Heart left ventricle (tissue), 13 donors: ENCODE data around the gene TINCR.

Experiments used
- POLR2A ChIP-seq, 2 donors: fragments of 450-650 bp; IDR thresholded peaks; one replicate each; pipeline ENCODE4 v1.6.1; 2017; ENCODE audit warnings: antibody characterized with exemption in 2 of 2, mild to moderate bottlenecking in 2 of 2, moderate library complexity in 2 of 2
- TF ChIP-seq, protein P1 (sequence below), 12 donors: fragments of 200-600 bp; sonication (generic) in 4 of 12; IDR thresholded peaks; one replicate each; pipeline versions ENCODE4 v1.5.0 to v1.8.0; 2018 to 2022; ENCODE audit warnings: antibody characterized with exemption in 12 of 12, mild to moderate bottlenecking in 5 of 12
- donor health status: ischemic (EF 13 %, LVEDD 7.1; RV severe dilation, severe dysfunction).
- donor health status: DM: no; HTN: yes; CAD: no.
- donor health status: DM: no; HTN: no; CAD: no.
- donor health status: ischemic (EF 25% LVEDD 6.9; RV normal size, moderate dysfunction).
- donor health status: ischemic (EF 25% LVEDD 5.7; RV mildly dilated, moderate dysfunction).
- donor health status: ischemic (EF 35%, LVEDD 5.7; RV mildly dilated, moderate dysfunction).
- donor health status: nonischemic (EF 11% LVEDD 7.7; RV severe dilation, severe dysfunction).
- donor health status: DM: yes; HTN: yes; CAD: no.
- donor health status: PGD.
- donor health status: ischemic (EF 29% LVEDD 5.4; RV normal size, mild dysfunction).
- donor health status: nonischemic (EF 23%, LVEDD 6.1; RV moderate dilation, normal function).

DNA sequence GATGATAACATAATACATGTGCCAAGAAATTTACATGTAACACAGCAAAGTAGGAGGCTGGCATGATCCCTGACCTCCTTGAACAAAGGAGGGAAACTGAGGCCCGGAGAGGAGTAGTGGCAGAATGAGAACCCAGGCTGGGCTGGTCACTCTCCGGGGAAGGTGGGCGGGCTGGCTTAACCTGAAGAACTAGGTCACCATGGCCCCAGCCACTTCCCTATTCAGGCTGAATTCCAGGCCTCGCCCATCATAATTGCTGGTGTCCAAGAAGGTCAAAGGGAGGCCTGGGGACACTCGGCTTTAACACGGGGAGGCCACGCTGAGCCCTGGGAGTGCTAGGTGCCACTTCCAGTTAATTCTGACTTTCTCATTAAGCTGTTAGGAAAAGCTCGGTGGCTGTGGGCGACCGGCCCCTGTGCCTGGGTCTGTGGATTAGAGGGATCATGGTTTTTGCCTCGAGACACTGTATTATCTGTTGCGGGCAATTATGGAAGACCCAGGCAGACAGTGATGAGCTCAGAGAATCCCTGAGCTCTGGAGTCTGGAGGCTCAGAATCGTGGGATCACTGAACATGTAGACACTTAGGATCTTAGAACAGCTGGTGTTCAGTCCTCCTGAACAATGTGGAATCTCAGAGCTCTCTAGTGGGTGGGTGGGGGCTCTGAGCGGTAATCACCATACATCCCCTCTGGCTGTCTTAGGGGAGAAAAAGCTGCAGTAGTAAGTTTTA lies 5.0 kb upstream of the TINCR start:
- TF ChIP-seq, protein P1, sequence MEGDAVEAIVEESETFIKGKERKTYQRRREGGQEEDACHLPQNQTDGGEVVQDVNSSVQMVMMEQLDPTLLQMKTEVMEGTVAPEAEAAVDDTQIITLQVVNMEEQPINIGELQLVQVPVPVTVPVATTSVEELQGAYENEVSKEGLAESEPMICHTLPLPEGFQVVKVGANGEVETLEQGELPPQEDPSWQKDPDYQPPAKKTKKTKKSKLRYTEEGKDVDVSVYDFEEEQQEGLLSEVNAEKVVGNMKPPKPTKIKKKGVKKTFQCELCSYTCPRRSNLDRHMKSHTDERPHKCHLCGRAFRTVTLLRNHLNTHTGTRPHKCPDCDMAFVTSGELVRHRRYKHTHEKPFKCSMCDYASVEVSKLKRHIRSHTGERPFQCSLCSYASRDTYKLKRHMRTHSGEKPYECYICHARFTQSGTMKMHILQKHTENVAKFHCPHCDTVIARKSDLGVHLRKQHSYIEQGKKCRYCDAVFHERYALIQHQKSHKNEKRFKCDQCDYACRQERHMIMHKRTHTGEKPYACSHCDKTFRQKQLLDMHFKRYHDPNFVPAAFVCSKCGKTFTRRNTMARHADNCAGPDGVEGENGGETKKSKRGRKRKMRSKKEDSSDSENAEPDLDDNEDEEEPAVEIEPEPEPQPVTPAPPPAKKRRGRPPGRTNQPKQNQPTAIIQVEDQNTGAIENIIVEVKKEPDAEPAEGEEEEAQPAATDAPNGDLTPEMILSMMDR (IDR thresholded peaks at IDR 0.05), result no peak
- TF ChIP-seq POLR2A (IDR thresholded peaks at IDR 0.05), result no peak
